ENCODE data around the gene SLC16A4. TPM values are rescaled to one million over a fixed set of nuclear protein-coding genes. Genes with fewer than 3 reads are reported as not detected.
A peak's percentile ranks its signal among the peaks of the same experiment; 100 is the strongest.
"Not testable (repeated sequence)": the region's sequence is repeated elsewhere in the genome, so short reads cannot be mapped to it uniquely, and the experiment has no call there.

Gene SLC16A4
- total RNA-seq, 4 donors from 2014 or later: 1.2 to 3.5 (median 2.9) TPM

DNA sequence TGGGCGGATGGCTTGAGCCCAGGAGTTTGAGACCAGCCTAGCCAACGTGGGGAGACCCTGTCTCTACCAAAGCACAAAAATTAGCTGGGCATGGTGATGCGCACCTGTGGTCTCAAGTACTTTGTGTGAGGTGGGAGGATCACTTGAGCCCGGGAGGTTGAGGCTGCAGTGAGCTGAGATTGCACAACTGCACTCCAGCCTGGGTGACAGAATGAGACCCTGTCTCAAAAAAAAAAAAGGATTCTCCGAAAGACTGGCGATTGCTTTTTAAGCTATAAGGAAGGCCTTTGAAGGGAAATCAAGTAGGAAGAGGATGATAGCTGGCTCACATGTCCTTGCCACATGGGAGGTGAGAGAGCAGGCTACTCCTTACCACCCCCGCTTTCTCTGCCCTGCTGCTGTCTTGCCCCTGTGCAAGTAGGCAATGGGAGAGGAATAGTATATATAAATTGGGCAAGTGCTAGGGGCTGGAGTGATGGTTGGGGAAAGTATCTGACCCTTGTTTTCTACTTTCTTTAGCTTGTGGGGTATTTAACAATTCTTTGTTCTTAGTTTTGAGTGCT lies 20.4 kb upstream of the SLC16A4 start:
- Histone ChIP-seq H3K4me1 (peaks cover 22 to 32% of the 10 kb centered on the region in 2 donors), H3K27ac (no peak overlapping the region), H3K27me3 (no peaks in the 10 kb centered on the region), H3K9me3 (no peaks in the 10 kb centered on the region), H3K4me3 (no peak overlapping the region), H3K36me3 (no peaks in the 10 kb centered on the region)
- in situ Hi-C loops (cut with MboI; ENCODE audit: low sequenced_read_pairs in 4 of 4) (loop anchor here in 2 of 4 donors (5.0 to 10.0 kb wide), 2 partner anchors 46 to 76 kb away; partner anchors contain the start of gene RBM15 (in 1 of the 2)), intact Hi-C loops (cut with DNase I; ENCODE audit: low total_unique reads) (no loop called here)
- ATAC-seq (no peak), DNase-seq (no peak)
- TF ChIP-seq, protein P1, sequence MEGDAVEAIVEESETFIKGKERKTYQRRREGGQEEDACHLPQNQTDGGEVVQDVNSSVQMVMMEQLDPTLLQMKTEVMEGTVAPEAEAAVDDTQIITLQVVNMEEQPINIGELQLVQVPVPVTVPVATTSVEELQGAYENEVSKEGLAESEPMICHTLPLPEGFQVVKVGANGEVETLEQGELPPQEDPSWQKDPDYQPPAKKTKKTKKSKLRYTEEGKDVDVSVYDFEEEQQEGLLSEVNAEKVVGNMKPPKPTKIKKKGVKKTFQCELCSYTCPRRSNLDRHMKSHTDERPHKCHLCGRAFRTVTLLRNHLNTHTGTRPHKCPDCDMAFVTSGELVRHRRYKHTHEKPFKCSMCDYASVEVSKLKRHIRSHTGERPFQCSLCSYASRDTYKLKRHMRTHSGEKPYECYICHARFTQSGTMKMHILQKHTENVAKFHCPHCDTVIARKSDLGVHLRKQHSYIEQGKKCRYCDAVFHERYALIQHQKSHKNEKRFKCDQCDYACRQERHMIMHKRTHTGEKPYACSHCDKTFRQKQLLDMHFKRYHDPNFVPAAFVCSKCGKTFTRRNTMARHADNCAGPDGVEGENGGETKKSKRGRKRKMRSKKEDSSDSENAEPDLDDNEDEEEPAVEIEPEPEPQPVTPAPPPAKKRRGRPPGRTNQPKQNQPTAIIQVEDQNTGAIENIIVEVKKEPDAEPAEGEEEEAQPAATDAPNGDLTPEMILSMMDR (IDR thresholded peaks at IDR 0.05 in 4 of 5, conservative IDR thresholded peaks at IDR 0.05 in 1 of 5): no peak
- TF ChIP-seq POLR2A (IDR thresholded peaks at IDR 0.05): no peak

DNA sequence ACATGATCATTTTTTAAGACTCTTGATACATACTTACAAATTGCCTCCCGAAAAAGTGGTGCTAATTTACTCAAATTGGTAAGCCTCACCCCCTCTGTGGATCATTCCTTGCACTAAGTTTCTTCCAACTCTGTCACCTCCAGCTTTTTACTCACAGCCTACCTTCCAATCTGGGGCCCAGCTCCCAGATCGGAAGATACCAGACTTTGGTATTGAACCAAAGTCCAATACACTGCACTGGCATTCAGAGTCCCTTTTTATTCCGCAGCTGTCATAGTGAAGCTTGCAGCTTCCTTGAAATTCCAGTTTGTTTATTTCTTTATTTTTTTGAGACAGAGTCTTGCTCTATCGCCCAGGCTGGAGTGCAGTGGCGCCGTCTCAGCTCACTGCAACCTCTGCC lies 18.5 kb upstream of the SLC16A4 start:
- no peaks in the 10 kb centered on the region for H3K9me3 ChIP-seq
- ATAC-seq (no peak), DNase-seq (no peak)
- H3K36me3 ChIP-seq: peaks cover 0 to 18% of the 10 kb centered on the region in 2 donors
- H3K4me1 ChIP-seq: peaks cover 32 to 34% of the 10 kb centered on the region in 2 donors
- H3K27me3 ChIP-seq: no peaks in the 10 kb centered on the region
- no peak overlapping the region for H3K4me3 ChIP-seq
- in situ Hi-C loops (cut with MboI; ENCODE audit: low sequenced_read_pairs in 4 of 4) (loop anchor here in 2 of 4 donors (5.0 to 10.0 kb wide), 2 partner anchors 65 to 72 kb away; partner anchors contain the start of gene RBM15 (in 1 of the 2)), intact Hi-C loops (cut with DNase I; ENCODE audit: low total_unique reads) (loop anchor here (5.0 kb wide), 1 partner anchor 202 kb away; no protein-coding TSS in a partner anchor)
- TF ChIP-seq, protein P1 (IDR thresholded peaks at IDR 0.05 in 4 of 5, conservative IDR thresholded peaks at IDR 0.05 in 1 of 5): no peak
- no peak for TF ChIP-seq POLR2A (IDR thresholded peaks at IDR 0.05)
- H3K27ac ChIP-seq: no peak overlapping the region

DNA sequence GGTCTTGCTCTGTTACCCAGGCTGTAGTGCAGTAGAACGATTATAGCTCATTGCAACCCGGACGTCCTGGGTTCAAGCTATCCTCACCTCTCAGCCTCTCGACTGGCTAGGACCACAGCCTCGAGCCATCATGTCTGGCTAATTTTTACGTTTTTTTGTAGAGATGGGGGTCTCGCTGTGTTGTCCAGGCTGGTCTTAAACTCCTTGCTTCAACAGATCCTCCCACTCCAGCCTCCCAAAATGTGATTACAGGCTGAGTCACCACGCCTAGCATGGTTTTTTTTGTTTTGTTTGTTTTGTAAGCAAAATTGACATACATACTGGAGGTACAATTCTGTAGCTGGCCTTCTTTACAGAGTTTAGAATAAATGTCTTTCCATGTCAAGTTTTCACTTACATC lies 17.7 kb upstream of the SLC16A4 start:
- in situ Hi-C loops (cut with MboI; ENCODE audit: low sequenced_read_pairs in 4 of 4) (loop anchor here in 2 of 4 donors (5.0 to 10.0 kb wide), 2 partner anchors 64 to 71 kb away; partner anchors contain the start of gene RBM15 (in 1 of the 2)), intact Hi-C loops (cut with DNase I; ENCODE audit: low total_unique reads) (loop anchor here (5.0 kb wide), 1 partner anchor 201 kb away; no protein-coding TSS in a partner anchor)
- DNase-seq (no peak), ATAC-seq (no peak)
- Histone ChIP-seq H3K27me3 (no peaks in the 10 kb centered on the region), H3K4me3 (peak overlapping the region; percentile 78 to 98 (median 91)), H3K36me3 (peaks cover 0 to 26% of the 10 kb centered on the region in 2 donors), H3K27ac (peak overlapping the region; percentile 92 to 99 (median 95)), H3K9me3 (no peaks in the 10 kb centered on the region), H3K4me1 (peaks cover 32% of the 10 kb centered on the region in 2 donors)
- no peak for TF ChIP-seq POLR2A (IDR thresholded peaks at IDR 0.05)
- TF ChIP-seq, protein P1 (IDR thresholded peaks at IDR 0.05 in 4 of 5, conservative IDR thresholded peaks at IDR 0.05 in 1 of 5): no peak

- intact Hi-C loops (cut with DNase I; ENCODE audit: low total_unique reads): loop anchor here (2.0 to 5.0 kb wide), 2 partner anchors 69 to 200 kb away; partner anchors contain the start of gene RBM15
- Histone ChIP-seq H3K9me3 (no peaks in the 10 kb centered on the region), H3K27me3 (no peaks in the 10 kb centered on the region), H3K4me1 (peaks cover 32% of the 10 kb centered on the region in 2 donors), H3K4me3 (peak within 1 kb of the TSS; percentile 78 to 98 (median 91)), H3K36me3 (peaks cover 0 to 36% of the 10 kb centered on the region in 2 donors), H3K27ac (peak within 1 kb of the TSS; percentile 92 to 99 (median 95))
- ATAC-seq (peak; percentile 96 to 98), DNase-seq (peak; percentile 93 to 95)
- in situ Hi-C loops (cut with MboI; ENCODE audit: low sequenced_read_pairs in 4 of 4): loop anchor here in 2 of 4 donors (5.0 to 10.0 kb wide), 2 partner anchors 63 to 70 kb away; partner anchors contain the start of gene RBM15 (in 1 of the 2)
- TF ChIP-seq POLR2A (IDR thresholded peaks at IDR 0.05): peak; percentile 93 to 94
- TF ChIP-seq, protein P1 (IDR thresholded peaks at IDR 0.05 in 4 of 5, conservative IDR thresholded peaks at IDR 0.05 in 1 of 5): peak in 2 of 5 experiments; percentile 4 to 18
Measured at GRCh38 chr1:110407260-110408210, 16.7 kb upstream of the SLC16A4 start, which contains the start of gene LAMTOR5. Gene LAMTOR5 (minus strand): TSS chr1:110407694. CDS start chr1:110407620, 74 bp downstream.

DNA sequence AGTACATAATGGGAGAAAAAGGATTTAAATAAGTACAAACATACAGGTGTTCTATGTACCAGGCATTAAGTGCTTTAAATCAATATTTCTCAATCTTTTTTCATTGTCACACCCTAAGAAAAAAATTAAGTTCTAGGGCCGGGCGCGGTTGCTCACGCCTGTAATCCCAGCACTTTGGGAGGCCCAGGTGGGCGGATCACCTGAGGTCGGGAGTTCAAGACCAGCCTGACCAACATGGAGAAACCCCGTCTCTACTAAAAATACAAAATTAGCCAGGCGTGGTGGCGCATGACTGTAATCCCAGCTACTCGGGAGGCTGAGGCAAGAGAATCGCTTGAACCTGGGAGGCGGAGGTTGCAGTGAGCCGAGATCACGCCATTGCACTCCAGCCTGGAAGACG lies 15.6 kb upstream of the SLC16A4 start:
- DNase-seq, ATAC-seq, H3K9me3 ChIP-seq, H3K27me3 ChIP-seq: not testable (repeated sequence)
- Histone ChIP-seq H3K36me3 (peaks cover 0 to 47% of the 10 kb centered on the region in 2 donors), H3K4me1 (peaks cover 32% of the 10 kb centered on the region in 2 donors), H3K27ac (peak overlapping the region; percentile 92 to 99 (median 95)), H3K4me3 (peak overlapping the region; percentile 78 to 98 (median 91))
- intact Hi-C loops (cut with DNase I; ENCODE audit: low total_unique reads) (loop anchor here (2.0 to 5.0 kb wide), 2 partner anchors 68 to 199 kb away; partner anchors contain the start of gene RBM15), in situ Hi-C loops (cut with MboI; ENCODE audit: low sequenced_read_pairs in 4 of 4) (loop anchor here in 2 of 4 donors (5.0 to 10.0 kb wide), 2 partner anchors 62 to 69 kb away; partner anchors contain the start of gene RBM15 (in 1 of the 2))

Data from gastrocnemius medialis (tissue), 4 donors.